Measurements from ENCODE around the gene NOG.

NOG gene

GRCh38 chr17:56638591-56639051 is 45.1 kb downstream of the NOG start:
- DNase-seq (ENCODE audit: low spot score): no peak

GRCh38 chr17:56639517-56639916 is 46.0 kb downstream of the NOG start:
- DNase-seq (ENCODE audit: low spot score): no peak

- no peak for DNase-seq (ENCODE audit: low spot score)
Measured at GRCh38 chr17:56640116-56640515, 46.6 kb downstream of the NOG start.

- no peak for DNase-seq (ENCODE audit: low spot score)
Measured at GRCh38 chr17:56641373-56641772, 47.9 kb downstream of the NOG start.

- DNase-seq (ENCODE audit: low spot score): no peak
Measured at GRCh38 chr17:56641894-56642293, 48.4 kb downstream of the NOG start.

- no peak for DNase-seq (ENCODE audit: low spot score)
Measured at GRCh38 chr17:56642424-56642823, 48.9 kb downstream of the NOG start.

All from globus pallidus (tissue), 1 donor.